Measurements from ENCODE around the gene MTRR.
"Not testable (repeated sequence)": the region's sequence is repeated elsewhere in the genome, so short reads cannot be mapped to it uniquely, and the experiment has no call there.

DNA sequence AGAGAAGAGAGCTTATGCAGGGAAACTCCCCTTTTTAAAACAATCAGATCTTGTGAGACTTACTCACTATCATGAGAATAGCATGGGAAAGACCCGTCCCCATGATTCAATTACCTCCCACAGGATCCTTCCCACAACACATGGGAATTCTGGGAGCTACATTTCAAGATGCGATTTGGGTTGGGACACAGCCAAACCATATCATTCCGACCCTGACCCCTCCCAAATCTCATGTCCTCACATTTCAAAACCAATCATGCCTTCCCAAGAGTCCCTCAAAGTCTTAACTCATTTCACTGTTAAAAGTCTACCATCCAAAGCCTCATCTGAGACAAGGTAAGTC lies 42.5 kb downstream of the MTRR start:
- TF ChIP-seq, protein P1, sequence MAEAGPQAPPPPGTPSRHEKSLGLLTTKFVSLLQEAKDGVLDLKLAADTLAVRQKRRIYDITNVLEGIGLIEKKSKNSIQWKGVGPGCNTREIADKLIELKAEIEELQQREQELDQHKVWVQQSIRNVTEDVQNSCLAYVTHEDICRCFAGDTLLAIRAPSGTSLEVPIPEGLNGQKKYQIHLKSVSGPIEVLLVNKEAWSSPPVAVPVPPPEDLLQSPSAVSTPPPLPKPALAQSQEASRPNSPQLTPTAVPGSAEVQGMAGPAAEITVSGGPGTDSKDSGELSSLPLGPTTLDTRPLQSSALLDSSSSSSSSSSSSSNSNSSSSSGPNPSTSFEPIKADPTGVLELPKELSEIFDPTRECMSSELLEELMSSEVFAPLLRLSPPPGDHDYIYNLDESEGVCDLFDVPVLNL (CRISPR knock-in tag; IDR thresholded peaks at IDR 0.05; ENCODE audit: borderline replicate concordance, low read depth) = not testable (repeated sequence)
- TF ChIP-seq ZBTB21 (CRISPR knock-in tag; IDR thresholded peaks at IDR 0.05; ENCODE audit: borderline replicate concordance); TEAD1 (CRISPR knock-in tag; IDR thresholded peaks at IDR 0.05); PRRX2 (CRISPR knock-in tag; IDR thresholded peaks at IDR 0.05): not testable (repeated sequence)
- TF ChIP-seq, protein P2, sequence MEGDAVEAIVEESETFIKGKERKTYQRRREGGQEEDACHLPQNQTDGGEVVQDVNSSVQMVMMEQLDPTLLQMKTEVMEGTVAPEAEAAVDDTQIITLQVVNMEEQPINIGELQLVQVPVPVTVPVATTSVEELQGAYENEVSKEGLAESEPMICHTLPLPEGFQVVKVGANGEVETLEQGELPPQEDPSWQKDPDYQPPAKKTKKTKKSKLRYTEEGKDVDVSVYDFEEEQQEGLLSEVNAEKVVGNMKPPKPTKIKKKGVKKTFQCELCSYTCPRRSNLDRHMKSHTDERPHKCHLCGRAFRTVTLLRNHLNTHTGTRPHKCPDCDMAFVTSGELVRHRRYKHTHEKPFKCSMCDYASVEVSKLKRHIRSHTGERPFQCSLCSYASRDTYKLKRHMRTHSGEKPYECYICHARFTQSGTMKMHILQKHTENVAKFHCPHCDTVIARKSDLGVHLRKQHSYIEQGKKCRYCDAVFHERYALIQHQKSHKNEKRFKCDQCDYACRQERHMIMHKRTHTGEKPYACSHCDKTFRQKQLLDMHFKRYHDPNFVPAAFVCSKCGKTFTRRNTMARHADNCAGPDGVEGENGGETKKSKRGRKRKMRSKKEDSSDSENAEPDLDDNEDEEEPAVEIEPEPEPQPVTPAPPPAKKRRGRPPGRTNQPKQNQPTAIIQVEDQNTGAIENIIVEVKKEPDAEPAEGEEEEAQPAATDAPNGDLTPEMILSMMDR (IDR thresholded peaks at IDR 0.05) = not testable (repeated sequence)
- TF ChIP-seq, protein P3, sequence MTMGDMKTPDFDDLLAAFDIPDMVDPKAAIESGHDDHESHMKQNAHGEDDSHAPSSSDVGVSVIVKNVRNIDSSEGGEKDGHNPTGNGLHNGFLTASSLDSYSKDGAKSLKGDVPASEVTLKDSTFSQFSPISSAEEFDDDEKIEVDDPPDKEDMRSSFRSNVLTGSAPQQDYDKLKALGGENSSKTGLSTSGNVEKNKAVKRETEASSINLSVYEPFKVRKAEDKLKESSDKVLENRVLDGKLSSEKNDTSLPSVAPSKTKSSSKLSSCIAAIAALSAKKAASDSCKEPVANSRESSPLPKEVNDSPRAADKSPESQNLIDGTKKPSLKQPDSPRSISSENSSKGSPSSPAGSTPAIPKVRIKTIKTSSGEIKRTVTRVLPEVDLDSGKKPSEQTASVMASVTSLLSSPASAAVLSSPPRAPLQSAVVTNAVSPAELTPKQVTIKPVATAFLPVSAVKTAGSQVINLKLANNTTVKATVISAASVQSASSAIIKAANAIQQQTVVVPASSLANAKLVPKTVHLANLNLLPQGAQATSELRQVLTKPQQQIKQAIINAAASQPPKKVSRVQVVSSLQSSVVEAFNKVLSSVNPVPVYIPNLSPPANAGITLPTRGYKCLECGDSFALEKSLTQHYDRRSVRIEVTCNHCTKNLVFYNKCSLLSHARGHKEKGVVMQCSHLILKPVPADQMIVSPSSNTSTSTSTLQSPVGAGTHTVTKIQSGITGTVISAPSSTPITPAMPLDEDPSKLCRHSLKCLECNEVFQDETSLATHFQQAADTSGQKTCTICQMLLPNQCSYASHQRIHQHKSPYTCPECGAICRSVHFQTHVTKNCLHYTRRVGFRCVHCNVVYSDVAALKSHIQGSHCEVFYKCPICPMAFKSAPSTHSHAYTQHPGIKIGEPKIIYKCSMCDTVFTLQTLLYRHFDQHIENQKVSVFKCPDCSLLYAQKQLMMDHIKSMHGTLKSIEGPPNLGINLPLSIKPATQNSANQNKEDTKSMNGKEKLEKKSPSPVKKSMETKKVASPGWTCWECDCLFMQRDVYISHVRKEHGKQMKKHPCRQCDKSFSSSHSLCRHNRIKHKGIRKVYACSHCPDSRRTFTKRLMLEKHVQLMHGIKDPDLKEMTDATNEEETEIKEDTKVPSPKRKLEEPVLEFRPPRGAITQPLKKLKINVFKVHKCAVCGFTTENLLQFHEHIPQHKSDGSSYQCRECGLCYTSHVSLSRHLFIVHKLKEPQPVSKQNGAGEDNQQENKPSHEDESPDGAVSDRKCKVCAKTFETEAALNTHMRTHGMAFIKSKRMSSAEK (CRISPR knock-in tag; IDR thresholded peaks at IDR 0.05; ENCODE audit: borderline replicate concordance) = not testable (repeated sequence)
- TF ChIP-seq, protein P4, sequence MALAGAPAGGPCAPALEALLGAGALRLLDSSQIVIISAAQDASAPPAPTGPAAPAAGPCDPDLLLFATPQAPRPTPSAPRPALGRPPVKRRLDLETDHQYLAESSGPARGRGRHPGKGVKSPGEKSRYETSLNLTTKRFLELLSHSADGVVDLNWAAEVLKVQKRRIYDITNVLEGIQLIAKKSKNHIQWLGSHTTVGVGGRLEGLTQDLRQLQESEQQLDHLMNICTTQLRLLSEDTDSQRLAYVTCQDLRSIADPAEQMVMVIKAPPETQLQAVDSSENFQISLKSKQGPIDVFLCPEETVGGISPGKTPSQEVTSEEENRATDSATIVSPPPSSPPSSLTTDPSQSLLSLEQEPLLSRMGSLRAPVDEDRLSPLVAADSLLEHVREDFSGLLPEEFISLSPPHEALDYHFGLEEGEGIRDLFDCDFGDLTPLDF (CRISPR knock-in tag; IDR thresholded peaks at IDR 0.05) = not testable (repeated sequence)
- TF ChIP-seq, protein P5, sequence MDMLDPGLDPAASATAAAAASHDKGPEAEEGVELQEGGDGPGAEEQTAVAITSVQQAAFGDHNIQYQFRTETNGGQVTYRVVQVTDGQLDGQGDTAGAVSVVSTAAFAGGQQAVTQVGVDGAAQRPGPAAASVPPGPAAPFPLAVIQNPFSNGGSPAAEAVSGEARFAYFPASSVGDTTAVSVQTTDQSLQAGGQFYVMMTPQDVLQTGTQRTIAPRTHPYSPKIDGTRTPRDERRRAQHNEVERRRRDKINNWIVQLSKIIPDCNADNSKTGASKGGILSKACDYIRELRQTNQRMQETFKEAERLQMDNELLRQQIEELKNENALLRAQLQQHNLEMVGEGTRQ (CRISPR knock-in tag; IDR thresholded peaks at IDR 0.05) = not testable (repeated sequence)

All from WTC11 (cell line).